Colonic mucosa (tissue), 4 donors: Measurements from ENCODE around the gene NALCN. TPM values are rescaled to one million over a fixed set of nuclear protein-coding genes. Genes with fewer than 3 reads are reported as not detected.

Source experiments
- DNase-seq: peaks from one replicate; pipeline ENCODE4 v3.0.0-alpha.2; 2020
- H3K27ac ChIP-seq: fragments of 200-600 bp; one replicate; pipeline ENCODE4 v1.8.0; 2021
- H3K27me3 ChIP-seq: fragments of 200-600 bp; one replicate; pipeline ENCODE4 v1.8.0; 2021
- H3K36me3 ChIP-seq: fragments of 200-600 bp; one replicate; pipeline ENCODE4 v1.8.0; 2021
- H3K4me1 ChIP-seq: fragments of 200-600 bp; one replicate; pipeline ENCODE4 v1.8.0; 2021; ENCODE audit warnings: mild to moderate bottlenecking
- H3K4me3 ChIP-seq: fragments of 200-600 bp; one replicate; pipeline ENCODE4 v1.8.0; 2021
- H3K9ac ChIP-seq, 2 donors: one replicate each; pipeline ENCODE4 v1.7.0; 2013; ENCODE audit warnings: control low read depth in 2 of 2, low read depth in 2 of 2, low read length in 2 of 2
- H3K9me3 ChIP-seq: fragments of 200-600 bp; one replicate; pipeline ENCODE4 v1.8.0; 2021
- intact Hi-C: fragments of 100-400 bp; cut with DNase I; formaldehyde crosslinking; loops from one replicate; pipeline ENCODE4 v1.14.1; 2022
- total RNA-seq, 2 donors: library from RNA; stranded (reverse); fragmentation: NEBNext Ultra II Directional in 1 of 2; extraction: Animal tissue kit (Norgen Biotek cat#: 25700) in 1 of 2; gene quantifications; one replicate each; pipeline ENCODE4 v1.2.1, GENCODE V29; 2021
- TF ChIP-seq, protein P1 (sequence below): fragments of 200-600 bp; IDR thresholded peaks from one replicate; pipeline ENCODE4 v1.8.0; 2022; ENCODE audit warnings: antibody characterized with exemption, mild to moderate bottlenecking
- donor health status: healthy.
- donor health status: DM: no; HTN: no; CAD: no.
- donor health status: DM: no; HTN: no; CAD: no.

Gene NALCN
- total RNA-seq, 2 donors from 2014 or later, result 0.22 to 0.27 TPM

DNA sequence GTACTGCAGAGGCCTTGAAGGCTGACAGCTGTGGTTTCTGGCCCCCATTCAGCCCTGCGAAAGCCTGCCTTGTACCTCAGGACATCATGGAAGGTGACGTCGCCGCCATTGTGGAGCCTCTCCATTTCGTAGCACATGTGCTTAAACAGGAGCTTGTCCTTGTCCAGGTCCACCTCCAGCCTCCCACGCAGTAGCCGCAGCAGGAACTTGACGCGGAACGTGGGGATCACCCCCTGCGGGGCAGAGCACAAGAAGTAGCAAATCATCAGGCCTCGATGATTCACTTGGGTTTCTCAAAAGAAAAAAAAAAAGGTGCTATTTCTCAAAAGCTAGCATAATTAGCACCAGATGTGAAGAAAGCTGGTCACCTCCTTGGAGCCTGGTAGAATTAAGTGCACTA lies 351.0 kb downstream of the NALCN start:
- TF ChIP-seq, protein P1, sequence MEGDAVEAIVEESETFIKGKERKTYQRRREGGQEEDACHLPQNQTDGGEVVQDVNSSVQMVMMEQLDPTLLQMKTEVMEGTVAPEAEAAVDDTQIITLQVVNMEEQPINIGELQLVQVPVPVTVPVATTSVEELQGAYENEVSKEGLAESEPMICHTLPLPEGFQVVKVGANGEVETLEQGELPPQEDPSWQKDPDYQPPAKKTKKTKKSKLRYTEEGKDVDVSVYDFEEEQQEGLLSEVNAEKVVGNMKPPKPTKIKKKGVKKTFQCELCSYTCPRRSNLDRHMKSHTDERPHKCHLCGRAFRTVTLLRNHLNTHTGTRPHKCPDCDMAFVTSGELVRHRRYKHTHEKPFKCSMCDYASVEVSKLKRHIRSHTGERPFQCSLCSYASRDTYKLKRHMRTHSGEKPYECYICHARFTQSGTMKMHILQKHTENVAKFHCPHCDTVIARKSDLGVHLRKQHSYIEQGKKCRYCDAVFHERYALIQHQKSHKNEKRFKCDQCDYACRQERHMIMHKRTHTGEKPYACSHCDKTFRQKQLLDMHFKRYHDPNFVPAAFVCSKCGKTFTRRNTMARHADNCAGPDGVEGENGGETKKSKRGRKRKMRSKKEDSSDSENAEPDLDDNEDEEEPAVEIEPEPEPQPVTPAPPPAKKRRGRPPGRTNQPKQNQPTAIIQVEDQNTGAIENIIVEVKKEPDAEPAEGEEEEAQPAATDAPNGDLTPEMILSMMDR, result no peak
- Histone ChIP-seq H3K9me3 (no peaks in the 10 kb centered on the region), H3K36me3 (no peaks in the 10 kb centered on the region), H3K27me3 (no peaks in the 10 kb centered on the region), H3K27ac (no peak overlapping the region), H3K4me1 (no peaks in the 10 kb centered on the region), H3K9ac (no peak overlapping the region), H3K4me3 (no peak overlapping the region)
- no peak for DNase-seq
- intact Hi-C loops, result no loop called here

DNA sequence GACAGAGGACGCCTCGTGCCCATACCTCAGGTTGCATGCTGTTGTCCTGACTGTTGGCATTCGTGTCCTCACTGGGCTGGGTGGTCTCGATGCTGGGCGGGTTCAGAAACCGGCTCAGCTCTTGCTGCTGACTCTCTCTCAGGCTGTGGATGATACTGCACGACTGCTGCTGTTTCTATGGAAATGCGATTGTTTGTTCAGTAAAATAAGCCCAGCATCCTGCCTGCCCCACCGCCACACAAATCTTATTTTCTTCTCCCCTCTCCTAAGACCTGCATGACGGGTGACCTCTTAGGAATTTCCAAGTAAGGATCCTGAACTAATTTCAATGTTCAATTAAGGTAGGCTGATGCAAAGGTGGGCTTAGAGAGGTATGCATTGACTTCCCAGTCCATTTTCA lies 356.5 kb downstream of the NALCN start:
- no peaks in the 10 kb centered on the region for H3K36me3 ChIP-seq
- H3K4me1 ChIP-seq, result no peaks in the 10 kb centered on the region
- H3K9ac ChIP-seq, result no peak overlapping the region
- no peaks in the 10 kb centered on the region for H3K27me3 ChIP-seq
- no peak overlapping the region for H3K4me3 ChIP-seq
- no peak for DNase-seq
- no peaks in the 10 kb centered on the region for H3K9me3 ChIP-seq
- no peak overlapping the region for H3K27ac ChIP-seq
- TF ChIP-seq, protein P1, result no peak
- intact Hi-C loops, result no loop called here

DNA sequence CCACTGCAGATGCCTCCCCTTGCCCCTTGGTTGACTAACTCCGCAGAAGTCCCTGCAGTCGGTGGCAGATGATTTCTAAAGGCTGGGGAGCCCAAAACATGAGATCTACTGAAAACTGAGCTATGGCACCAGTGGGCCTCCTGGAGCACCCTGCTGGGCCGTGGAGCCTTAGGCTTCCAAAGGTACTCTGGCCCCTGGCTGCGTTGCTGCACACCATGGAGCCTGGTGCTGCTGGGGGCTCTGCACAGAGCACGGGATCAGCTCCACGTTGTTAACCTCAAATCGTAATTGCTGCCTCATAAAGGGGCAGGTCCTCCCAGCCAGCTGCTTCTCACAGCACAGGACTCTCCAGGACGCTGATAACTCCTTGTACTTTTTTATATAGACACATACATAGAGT lies 357.5 kb downstream of the NALCN start:
- DNase-seq, result no peak
- Histone ChIP-seq H3K27ac (no peak overlapping the region), H3K9ac (no peak overlapping the region), H3K36me3 (no peaks in the 10 kb centered on the region), H3K9me3 (no peaks in the 10 kb centered on the region), H3K27me3 (no peaks in the 10 kb centered on the region), H3K4me1 (no peaks in the 10 kb centered on the region), H3K4me3 (no peak overlapping the region)
- intact Hi-C loops, result no loop called here
- TF ChIP-seq, protein P1, result no peak

DNA sequence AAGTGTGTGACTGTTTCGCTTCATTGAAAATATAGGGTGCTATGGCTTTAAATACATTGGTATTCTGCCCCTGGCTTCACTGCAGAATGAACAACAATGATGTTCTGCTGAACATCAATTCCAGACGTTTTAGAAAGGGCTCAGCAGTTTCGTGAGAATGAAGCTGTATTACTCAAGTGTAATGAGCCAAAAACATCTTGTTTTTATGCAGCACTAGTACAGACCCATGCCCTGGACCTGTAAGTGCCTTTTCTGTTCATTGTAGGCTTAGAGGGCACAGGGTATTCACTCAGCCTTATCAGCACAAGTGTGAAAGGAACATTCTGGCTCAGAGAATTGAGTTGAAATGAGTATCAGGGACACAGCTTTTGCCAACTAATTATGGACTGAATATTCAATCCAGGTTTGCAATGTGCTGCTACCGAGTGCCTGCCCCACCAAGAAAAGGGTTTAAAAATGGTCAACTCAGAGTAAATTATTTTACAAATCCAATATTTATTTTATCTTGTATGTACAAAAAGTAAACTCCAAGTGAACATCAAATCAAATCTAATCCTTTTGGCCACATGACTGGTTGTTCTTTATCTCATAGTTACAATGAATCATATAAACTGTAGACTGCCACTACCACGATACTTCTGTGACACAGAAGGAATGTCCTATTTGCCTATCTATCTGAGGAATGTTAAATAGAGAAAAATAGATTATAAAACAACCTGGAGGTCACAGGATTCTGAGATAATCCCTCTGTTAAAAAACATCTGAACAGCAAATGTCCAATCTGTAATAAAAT lies 362.8 kb downstream of the NALCN start:
- H3K9me3 ChIP-seq, result no peaks in the 10 kb centered on the region
- intact Hi-C loops, result no loop called here
- no peaks in the 10 kb centered on the region for H3K4me1 ChIP-seq
- no peak for DNase-seq
- no peak overlapping the region for H3K4me3 ChIP-seq
- no peaks in the 10 kb centered on the region for H3K36me3 ChIP-seq
- H3K9ac ChIP-seq, result no peak overlapping the region
- TF ChIP-seq, protein P1, result no peak
- no peaks in the 10 kb centered on the region for H3K27me3 ChIP-seq
- no peak overlapping the region for H3K27ac ChIP-seq

DNA sequence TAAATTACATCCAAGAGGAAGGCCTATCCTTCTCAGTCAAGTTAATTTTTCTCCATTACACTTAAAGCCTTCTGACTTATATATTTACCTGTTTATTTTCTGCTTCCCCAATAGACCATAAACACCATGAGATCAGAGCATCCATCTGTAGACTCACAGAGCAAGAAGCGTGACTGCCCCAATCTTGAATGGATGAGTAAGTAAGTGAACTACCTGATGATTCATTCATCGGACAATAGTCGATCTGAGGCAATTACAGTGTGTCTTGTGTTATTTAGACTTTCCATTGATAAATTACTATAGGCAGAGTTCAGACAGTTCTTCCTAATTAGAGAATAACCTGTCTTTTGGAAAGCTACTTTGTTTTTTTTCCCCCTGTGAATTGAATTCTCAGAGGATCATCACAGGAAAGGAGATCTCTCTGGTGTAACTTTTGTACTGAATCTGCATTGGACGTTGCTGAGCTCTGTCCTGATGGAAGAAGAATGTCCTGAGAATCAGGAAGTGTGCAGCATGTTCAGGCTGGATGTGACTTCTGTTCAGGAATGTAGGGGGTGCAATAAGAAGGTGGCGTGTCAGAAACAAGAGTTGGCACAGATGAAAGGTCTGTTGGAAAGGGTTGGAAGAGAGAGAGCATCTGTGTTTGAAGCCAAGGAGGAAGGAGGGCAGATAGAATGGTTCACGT lies 367.0 kb downstream of the NALCN start:
- intact Hi-C loops, result no loop called here
- Histone ChIP-seq H3K4me1 (no peaks in the 10 kb centered on the region), H3K36me3 (no peaks in the 10 kb centered on the region), H3K27me3 (no peaks in the 10 kb centered on the region), H3K27ac (no peak overlapping the region), H3K9me3 (no peaks in the 10 kb centered on the region), H3K9ac (no peak overlapping the region), H3K4me3 (no peak overlapping the region)
- TF ChIP-seq, protein P1, result no peak
- no peak for DNase-seq
